ENCODE results near the gene STRN4.

- TF ChIP-seq CTCF (IDR thresholded peaks at IDR 0.05) (no peak), POLR2A (IDR thresholded peaks at IDR 0.05) (no peak)
Observed at GRCh38 chr19:46700704-46701103, 45.5 kb downstream of the STRN4 start.
